GM12875 (cell line): ENCODE measurements around the gene FAM131B.
"Not testable (repeated sequence)": the region's sequence is repeated elsewhere in the genome, so short reads cannot be mapped to it uniquely, and the experiment has no call there.

Experiments
- H3K4me3 ChIP-seq: one replicate; pipeline ENCODE4 v1.5.1; 2011; ENCODE audit warnings: low read depth, low read length, control low read depth
- TF ChIP-seq, protein P1 (sequence below): IDR thresholded peaks from 2 replicates; pipeline ENCODE4 v1.5.1; 2011; ENCODE audit warnings: low read depth, mild to moderate bottlenecking, control low read depth, inconsistent platforms, low read length, moderate library complexity, borderline replicate concordance; ENCODE audit not compliant: insufficient read depth

Gene FAM131B

DNA sequence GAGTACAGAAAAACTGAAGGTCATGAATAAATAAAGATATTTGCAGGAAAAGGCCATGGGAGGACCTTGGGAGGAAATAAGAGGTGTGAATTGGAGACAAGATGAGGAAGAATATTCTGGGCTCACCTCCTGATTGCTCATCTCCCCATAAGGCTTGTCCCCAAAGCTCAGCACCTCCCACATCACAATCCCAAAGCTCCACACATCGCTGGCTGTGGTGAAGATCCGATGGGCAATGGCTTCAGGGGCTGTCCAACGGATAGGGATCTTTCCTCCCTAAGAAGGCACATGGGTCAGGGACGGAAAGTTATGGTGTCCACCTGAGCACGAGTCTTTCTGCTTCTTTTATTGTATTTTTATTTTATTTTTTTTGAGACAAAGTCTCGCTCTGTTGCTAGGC is 31.6 kb upstream of the FAM131B start:
- H3K4me3 ChIP-seq = no peak overlapping the region
- TF ChIP-seq, protein P1, sequence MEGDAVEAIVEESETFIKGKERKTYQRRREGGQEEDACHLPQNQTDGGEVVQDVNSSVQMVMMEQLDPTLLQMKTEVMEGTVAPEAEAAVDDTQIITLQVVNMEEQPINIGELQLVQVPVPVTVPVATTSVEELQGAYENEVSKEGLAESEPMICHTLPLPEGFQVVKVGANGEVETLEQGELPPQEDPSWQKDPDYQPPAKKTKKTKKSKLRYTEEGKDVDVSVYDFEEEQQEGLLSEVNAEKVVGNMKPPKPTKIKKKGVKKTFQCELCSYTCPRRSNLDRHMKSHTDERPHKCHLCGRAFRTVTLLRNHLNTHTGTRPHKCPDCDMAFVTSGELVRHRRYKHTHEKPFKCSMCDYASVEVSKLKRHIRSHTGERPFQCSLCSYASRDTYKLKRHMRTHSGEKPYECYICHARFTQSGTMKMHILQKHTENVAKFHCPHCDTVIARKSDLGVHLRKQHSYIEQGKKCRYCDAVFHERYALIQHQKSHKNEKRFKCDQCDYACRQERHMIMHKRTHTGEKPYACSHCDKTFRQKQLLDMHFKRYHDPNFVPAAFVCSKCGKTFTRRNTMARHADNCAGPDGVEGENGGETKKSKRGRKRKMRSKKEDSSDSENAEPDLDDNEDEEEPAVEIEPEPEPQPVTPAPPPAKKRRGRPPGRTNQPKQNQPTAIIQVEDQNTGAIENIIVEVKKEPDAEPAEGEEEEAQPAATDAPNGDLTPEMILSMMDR = no peak

DNA sequence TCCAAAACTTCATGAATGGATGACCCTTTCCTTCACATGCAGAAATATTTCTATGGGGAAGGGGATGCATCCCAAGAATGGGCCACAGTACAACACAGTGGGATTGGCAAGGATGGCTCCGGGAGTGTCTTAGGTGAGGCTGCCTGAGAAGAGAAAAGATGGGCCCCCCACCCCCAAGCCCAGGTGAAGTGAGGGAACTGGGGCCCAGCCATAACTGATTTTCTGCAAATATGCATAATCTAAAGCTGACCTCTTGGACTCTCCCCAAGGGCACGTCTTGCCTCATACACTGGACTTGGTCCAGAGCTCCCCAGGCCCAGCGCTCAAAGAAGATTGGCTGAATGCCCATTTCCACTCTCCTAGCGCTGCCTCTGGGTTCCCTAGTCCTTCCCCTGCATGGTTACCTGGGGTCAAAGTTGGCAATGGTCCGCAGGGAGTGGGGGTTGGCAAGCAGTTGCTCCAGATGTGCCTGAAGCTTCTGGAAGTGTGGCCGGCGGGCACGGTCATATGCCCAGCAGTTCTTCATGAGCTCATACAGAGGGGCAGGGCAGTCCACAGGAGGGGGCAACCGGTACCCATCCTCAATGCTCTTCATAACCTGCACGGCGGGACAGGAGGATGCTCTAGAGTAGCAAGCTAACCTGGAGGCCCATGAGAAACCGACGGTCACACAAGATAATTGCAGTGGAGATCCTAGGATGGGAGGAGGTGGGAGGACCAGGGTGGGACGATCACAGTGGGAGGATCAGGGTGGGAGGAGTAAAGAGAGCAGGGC is 30.9 kb upstream of the FAM131B start:
- H3K4me3 ChIP-seq = no peak overlapping the region
- TF ChIP-seq, protein P1 = no peak

DNA sequence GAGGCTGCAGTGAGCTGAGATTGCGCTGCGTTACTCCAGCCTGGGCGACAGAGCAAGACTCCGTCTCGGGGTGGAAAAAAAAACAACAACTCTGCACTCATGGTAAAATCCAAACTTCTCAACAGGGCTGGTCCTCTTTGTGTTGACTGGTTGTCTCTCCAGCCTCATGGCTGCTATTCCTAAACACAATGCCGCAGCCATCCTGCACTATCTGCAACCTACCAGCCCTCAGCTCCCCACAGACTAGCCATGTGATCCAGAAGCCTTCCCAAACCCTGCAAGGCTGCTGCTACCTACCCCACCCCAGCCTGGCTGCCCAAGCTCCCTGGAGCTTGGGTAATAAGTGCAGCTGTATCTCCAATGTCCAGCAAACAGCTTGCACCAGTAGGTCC is 30.4 kb upstream of the FAM131B start:
- no peak overlapping the region for H3K4me3 ChIP-seq
- TF ChIP-seq, protein P1 = no peak

DNA sequence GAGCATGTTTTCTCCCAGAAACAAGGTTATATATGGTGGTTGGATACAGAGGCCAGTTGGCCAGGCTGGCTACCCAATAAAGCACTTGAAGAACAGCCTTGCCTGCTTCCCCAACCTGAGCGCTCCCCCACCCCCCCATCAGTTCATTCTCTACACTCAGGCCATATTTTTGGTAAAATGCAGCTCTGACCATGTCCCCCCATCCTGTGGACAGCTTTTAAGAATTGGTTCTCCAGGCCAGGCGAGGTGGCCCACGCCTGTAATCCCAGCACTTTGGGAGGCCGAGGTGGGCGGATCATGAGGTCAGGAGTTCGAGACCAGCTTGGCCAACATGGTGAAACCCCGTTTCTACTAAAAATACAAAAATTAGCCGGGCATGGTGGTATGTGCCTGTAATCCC is 29.9 kb upstream of the FAM131B start:
- H3K4me3 ChIP-seq = not testable (repeated sequence)

DNA sequence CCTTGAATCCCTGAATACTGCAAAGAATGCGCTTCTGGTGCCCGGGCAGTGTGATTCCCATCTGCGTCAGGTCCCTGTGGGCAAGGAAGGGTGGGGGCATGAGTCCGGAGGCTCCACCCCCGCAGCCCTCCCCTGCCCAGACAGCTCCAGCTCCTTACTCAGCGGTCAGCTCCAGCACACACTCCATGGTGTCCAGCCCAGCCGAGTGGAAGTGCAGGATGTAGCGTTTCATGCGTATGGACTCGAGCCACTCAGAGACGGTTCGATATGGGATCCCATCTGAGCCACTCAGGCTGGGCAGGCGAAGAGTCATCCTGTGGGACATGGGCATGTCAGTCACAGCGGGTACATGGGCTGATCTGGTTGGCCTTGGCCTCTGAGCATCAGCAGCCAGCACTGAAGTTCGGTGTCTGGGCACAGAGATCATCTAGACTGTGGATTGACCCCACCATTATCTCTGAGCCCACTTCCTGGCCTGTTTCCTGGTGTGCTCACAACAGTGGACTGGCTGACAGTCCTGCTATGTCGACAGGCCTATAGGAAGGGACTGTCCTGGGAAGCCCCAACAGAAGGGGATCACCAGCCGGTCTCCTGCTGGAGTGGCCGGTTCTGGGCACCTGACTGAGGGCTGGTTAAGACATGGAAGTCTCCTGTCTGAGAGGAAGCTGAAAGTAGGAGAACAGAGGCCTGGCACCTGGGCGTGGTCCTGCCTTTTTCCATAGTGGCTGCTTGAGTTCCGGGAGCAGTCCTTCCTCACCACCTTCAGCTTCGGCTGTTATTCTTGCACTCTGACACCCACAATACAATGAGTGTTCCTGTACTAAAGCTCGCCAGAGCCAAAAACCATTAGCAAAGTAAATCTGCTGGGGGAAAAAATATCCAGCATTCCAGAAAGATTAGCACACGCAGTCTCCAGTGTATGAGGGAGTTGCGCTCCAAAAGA is 29.2 kb upstream of the FAM131B start:
- TF ChIP-seq, protein P1 = no peak
- H3K4me3 ChIP-seq = no peak overlapping the region

DNA sequence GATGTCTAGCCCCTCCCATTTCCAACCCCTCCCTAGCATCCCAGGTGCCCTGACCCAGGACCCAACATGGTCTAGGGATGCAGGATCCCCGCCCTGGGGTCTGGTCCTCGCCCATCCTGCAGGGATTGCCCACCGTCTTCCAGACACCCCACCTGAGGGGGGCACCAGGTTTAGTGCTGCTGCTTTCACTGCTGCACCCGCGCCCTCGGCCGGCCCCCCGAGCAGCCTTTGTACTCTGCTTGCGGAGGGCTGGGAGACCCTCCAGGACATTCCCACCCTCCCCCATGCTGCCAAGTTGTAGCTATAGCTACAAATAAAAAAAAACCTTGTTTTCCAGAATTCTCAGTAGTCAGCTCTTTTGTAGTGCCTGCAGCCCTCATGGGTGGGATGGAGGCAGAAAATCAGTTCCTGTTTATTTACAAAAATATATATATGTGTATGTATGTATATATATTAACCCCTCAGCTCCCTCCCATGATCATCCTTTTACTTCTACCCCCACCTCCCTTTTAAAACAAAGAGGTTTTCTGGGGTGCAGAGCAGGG is 28.3 kb upstream of the FAM131B start:
- no peak overlapping the region for H3K4me3 ChIP-seq
- TF ChIP-seq, protein P1 = no peak

DNA sequence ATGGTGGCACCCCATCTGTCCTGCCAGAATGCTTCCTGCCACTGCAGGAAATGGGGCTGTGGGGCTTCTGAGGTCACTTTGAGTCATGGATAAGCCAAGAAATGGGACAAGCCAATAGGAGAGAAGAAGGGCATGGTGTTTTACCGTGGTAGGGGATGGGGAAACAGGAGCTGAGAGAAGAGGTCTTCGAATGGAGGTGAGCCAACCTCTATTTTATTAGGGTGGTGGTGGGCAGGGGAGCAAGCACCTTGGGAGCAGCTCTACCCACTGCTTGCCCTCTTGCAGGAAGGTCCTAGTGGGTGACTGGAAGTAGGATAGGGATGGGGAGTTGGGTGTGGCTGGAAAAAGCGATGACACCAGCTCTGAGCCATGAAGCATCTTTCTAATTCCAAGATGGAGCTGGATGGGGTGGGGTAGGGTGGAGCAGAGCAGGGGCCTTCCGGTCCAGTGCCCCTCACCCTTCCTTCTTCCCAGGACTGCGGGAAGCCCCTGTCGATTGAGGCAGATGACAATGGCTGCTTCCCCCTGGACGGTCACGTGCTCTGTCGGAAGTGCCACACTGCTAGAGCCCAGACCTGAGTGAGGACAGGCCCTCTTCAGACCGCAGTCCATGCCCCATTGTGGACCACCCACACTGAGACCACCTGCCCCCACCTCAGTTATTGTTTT is 27.7 kb upstream of the FAM131B start:
- H3K4me3 ChIP-seq = no peak overlapping the region
- TF ChIP-seq, protein P1 = no peak
